HG02642 (cell line): ENCODE data around the gene SPTLC2.
"Not testable (repeated sequence)": the region's sequence is repeated elsewhere in the genome, so short reads cannot be mapped to it uniquely, and the experiment has no call there.

Experiments used
- ATAC-seq: cut with Tn5 transposase; IDR thresholded peaks from one replicate; pipeline ENCODE4 v1.9.1; 2021; ENCODE audit warnings: mild to moderate bottlenecking; ENCODE audit not compliant: unreplicated experiment, poor library complexity

SPTLC2 gene

DNA sequence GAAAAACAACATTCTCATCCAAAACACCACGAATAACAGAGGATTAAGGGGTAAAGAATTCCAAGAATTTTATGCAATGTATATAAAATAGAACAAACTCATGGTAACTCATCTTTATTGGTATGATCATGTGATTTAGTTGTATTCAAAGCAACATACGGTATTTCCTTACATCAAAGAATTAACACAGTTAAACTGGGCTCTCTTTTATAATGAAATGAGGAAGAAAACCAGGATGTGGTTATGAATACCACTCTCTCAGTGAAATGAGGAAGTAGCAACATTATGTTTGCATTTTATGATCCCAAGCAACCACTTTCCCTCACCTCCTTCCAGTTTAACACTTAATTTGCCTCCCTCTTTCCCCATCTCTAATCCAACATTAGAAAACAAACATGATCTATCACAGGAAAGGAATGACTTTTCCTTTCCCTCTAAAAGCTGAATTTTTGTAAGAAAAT is 22.9 kb downstream of the SPTLC2 start:
- peak; percentile 63 for ATAC-seq

DNA sequence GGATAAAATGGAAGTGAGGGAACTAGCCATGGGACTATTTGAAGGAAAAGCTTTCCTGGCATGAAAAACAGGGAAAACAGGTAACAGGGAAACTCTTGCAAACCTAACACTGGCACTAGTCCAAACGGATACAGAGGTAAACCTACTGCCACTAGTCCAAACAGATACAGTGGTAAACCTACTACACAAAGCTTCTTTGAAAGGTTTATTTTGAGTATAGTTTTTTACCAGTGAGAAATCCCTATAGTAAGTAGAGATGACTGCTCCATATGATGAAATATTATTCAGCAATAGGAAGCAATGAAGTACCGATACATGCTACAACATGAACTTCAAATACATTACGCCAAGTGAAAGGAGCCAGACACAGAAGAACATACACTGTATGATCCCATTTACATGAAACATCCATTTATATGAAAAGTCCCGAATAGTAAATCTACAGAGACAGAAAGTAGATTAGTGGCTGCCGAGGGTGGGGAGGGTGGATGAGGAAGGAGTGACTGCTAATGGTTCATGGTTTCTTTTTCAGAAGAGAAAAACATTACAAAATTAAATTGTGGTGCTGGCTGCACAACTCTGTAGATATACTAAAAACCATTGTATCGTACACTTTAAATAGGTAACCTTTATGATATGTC is 25.5 kb downstream of the SPTLC2 start:
- ATAC-seq, result no peak

DNA sequence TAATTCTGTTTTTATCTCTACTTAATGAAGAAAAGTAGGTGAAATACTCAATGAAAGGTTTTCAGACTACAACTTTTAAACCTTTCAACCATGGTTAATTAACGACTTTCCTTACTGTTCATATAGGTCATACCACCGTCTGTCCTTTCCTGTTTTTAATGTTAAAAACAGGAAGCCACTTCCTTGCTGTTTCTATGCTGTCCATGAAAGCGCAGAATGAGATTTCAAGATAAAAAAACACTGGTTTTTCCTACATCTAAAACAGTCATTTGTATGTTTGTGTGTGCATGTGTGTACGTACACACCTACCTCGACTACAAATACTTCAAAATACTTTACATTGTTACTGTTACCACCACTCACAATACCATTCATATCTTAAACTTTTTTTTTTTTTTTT is 27.3 kb downstream of the SPTLC2 start:
- ATAC-seq, result no peak

DNA sequence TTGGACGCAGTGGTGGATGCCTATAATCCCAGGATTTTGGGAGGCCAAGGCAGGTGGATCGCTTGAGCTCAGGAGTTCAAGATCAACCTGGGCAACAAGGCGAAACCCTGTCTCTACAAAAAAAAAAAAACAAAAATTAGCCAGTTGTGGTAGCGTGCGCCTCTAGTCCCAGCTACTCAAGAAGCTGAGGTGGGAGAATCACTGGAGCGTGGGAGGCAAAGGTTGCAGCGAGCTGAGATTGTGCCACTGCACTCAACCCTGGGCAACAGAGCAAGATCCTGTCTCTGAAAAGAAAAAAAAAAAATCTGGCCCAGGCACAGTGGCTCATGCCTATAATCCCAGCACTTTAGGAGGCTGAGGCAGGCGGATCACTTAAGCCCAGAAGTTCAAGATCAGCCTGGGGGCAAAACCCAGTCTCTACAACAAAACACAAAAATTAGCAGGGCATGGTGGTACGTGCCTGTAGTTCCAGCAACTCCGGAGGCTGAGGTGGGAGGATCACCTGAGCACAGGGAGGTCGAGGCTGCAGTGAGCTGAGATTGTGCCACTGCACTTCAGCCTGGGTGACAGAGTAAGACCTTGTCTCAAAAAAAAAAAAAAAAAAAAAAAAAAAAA is 27.9 kb downstream of the SPTLC2 start:
- ATAC-seq, result not testable (repeated sequence)

DNA sequence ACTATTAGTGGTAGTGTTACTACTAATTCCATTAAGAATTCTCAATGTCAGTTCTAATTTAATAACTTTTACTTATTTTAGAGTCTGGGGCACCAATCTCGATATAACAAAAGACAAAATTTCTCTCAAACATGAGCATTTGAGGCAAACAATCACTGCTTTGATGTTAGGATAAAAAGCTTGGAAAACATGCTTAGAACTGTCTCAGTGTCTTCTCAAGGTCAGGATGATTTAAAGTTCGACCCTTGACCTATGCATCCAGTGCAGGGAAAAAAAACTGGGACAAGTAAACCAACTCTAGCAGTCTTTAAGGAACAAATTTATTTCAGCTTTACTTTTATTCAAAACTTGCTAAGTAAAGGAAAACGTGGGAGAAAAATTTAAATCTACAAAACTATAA is 31.1 kb downstream of the SPTLC2 start:
- no peak for ATAC-seq

DNA sequence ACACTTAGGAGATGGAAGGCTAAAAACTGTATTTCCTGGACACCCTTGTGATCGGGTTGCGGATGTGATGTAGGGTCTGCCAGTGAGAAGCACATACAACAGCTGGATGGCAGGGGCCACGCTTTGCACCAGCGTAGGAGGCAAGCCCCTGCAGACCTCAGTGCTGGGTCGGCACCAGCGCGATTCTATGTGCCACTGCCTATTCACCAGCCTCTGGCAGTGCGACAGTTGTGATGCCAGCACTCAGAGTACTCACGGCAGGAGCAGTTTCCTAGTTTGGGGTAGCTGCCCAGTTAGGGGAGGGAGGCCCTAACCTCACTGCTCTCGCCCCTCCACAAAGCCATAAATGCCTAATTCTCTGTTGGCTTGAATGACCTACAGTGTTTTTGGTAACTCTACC is 31.6 kb downstream of the SPTLC2 start:
- no peak for ATAC-seq

DNA sequence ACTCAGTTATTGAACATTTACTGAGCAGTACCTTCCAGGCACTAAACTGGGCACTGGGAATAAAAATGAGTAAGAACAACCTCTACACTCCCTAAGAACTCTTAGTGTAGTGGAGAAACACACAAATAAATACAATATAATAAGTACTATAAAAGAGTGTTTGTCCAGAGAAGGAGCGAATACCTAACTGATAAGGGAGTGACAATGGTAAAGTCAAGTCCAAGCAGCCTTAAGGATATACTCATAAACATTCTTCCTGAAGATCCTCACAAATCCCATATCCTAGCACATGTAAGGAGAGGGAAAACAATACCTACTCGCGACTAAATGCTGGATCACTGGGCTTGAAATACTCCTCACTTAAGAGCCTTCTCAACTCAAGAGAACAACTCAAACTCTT is 32.8 kb downstream of the SPTLC2 start:
- ATAC-seq, result no peak

DNA sequence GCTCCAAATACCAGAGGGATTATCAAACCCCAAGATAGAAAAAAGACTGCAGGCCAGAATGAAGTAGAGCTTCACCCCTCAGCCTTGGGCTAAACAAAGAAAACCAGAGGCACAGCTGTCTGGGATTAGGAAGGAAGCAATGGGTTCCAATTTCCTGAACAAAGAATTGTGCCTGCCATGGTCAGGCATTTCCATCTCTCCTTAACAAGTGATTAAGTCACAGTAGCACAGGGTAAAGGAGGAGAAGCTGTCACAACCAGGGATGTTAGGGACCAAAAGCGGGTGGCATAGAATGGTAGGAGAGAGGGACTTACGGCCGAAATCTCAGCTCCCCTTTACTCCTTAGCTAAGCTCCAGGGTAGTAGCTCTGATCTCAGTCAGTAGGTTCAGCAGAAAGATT is 33.9 kb downstream of the SPTLC2 start:
- ATAC-seq, result no peak

DNA sequence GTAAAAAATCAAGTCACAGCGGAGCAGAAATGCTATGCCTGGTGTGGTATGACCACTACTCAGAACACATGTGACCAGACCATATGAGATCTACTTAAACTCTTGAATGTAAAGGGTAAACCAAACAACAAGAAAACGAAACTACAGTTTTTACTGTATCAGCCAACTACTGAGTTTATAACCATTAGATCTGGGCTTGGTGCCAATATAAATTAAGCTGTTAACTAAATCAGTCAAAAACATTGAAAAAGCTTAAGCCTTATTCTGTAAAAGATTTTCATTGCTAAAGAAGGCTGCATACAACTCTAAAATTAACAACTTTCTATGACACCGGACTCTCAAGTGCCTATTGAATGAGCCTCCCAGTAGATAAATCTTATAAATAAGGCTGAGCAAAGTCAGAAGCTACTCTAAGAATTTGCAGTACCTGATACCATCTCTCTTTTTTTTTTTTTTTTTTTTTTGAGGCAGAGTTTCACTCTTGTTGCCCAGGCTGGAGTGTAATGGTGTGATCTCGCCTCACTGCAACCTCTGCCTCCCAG is 35.4 kb downstream of the SPTLC2 start:
- peak; percentile 95 for ATAC-seq

DNA sequence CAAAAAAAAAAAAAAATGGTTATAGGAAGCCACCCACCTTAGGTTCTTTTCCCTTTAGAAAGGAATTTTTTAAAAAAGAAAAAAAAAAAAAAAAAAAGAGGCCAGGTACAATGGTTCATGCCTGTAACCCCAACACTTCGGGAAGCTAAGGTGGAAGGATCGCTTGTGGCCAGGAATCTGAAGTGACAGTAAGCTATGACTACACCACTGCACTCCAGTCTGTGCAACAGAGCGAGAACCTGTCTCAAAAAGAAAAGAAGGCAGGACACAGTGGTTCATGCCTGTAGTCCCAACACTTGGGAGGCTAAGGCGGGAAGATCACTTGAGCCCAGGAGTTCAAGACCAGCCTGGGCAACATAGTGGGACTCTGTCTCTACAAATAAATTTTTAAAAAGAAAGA is 36.0 kb downstream of the SPTLC2 start:
- peak; percentile 9 for ATAC-seq

DNA sequence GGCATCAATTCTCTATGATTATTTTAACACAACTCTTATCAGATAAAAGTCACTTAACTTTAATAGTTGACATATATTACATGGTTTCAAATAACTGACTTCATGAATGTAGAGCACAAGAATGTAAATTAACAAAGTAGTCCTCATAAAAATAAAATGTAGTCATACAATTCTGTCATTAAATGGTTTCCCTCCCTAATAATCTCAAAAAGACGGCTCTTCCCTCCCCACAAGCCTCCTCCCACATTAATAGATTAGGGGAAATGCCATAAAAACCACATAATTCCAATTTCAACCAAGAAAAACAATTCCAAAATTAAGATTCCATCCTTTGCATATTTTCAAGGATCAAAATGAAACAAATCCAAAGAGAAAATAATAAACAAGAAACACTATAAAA is 36.7 kb downstream of the SPTLC2 start:
- ATAC-seq, result no peak

DNA sequence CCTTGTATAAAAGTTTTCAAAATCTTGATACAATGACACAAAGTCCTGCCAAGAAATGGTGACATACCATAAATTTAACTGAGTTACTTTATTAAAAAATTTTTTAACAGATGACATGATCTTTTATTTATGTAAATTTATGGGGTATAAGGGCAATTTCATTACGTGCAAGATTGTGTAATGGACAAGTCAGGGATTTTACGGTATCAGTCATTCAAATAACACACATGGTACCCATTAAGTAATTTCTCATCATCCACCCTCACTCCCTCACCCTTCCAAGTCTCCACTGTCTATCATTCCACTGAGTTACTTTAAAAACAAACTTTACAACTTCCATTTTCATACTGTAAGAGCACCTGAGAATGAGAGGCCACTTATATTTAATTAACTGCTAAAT is 37.4 kb downstream of the SPTLC2 start:
- no peak for ATAC-seq

DNA sequence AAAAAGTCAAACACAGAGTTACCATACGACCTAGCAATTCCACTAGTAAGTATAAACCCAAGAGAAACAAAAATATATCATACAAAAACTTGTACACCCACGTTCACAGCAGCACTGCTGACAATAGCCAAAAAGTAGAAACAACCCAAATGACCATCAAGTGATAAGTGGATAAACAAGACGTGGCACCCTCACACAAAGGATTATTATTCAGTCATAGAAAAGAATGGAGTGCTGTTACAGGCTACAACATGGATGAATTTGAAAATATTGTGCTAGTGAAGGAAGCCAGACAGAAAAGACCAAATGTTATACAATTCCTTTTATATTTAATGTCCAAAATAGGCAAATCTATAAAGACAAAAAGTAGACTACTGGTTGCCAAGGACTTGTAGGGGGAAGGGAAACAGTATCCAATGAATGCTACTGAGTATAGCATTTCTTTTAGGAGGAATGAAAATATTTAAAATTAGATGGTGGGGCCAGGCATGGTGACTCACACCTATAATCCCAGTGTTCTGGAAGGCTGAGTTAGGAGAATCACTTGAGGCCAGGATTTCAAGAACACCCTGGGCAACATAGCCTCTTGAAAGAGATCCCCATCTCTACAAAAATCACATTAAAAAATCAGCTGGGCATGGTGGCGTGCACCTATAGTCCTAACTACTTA is 41.9 kb downstream of the SPTLC2 start:
- ATAC-seq, result no peak

DNA sequence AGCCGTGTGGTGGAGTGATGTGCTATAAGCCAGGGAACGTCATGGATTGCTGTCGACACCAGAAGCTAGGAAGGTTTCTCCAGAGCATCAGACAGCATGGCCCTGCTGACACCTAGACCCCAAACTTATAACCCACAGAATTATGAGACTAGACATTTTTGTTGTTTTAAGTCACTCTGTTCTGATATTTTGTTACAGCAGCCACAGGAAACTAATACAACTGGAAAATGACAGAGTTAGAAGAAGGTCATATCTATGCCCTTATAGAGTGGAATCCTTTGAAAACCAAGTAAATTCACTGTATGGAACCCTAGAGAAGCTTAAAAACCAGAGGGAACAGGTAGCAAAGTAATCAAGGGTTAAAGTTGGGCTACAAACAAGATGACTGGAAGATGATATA is 42.5 kb downstream of the SPTLC2 start:
- no peak for ATAC-seq

DNA sequence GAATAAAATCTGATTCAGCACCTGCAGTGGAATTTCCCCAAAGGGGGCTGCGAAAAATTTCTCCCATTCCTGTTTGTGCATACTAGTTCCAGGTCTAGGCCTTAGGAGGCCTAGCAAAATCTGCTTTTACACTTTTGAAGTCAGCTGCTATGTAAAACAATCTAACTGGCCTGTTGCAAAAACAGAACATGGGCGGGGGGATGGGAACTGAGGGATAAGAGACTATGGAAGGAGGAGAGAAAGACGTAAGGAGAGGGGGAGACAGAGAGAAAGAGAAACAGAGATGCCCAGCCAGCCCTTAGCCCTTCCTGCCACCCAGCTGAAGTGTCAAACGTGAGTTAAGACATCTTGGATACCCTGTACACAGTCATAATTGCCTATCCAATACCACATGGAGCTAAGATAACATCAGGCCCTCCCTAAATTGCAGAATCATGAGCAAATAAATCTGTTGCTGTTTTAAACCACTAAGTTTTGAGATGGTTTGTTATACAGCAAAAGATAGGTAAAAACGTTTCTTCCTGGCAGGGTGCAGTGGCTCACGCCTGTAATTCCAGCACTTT is 45.6 kb downstream of the SPTLC2 start:
- ATAC-seq, result no peak

DNA sequence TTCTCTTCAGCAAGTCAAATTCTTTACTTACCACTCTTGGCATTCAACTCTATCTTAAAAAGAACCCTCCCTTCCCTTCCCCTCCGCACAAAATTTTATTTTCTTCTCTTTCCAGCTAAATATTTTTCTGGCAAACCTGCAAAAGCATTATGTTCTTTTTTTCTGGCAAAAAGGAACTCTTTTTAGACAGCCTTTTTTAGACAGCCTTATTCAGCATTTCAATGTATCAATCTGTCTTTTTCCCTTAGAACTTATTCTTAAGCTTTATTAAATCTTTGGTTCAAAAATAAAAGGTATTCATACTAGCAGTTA is 50.5 kb downstream of the SPTLC2 start:
- ATAC-seq, result no peak

DNA sequence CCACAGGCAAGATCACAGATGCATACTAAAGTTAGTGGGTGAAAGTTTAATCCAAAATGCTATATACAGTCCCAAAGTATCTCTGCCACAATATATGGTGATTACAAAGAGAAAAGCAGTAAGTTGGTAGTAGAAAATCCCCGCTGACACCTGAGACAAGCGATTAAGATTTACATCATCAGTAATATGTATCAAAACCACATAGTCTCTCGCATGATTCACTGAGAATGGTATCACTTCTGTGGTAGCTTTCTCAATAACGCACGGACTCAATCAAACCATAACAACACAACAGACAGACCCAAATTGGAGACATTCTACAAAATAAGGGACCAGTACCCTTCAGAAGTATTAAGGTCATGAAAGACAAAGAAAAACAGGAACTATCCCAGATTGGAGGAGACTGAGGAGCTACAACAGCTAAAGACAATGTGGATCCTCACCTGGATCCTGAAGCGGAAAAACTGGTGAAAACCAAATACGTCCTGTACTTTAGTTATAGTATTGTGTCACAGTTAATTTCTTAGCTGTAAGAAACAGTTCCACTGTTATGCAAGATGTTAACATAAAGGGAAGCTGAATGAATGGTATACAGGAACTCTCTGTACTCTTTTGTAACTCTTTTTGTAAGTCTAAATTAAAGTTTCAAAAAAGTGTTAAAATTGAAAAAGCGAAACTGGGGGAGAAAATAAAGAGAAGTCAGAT is 51.0 kb downstream of the SPTLC2 start:
- ATAC-seq, result no peak

DNA sequence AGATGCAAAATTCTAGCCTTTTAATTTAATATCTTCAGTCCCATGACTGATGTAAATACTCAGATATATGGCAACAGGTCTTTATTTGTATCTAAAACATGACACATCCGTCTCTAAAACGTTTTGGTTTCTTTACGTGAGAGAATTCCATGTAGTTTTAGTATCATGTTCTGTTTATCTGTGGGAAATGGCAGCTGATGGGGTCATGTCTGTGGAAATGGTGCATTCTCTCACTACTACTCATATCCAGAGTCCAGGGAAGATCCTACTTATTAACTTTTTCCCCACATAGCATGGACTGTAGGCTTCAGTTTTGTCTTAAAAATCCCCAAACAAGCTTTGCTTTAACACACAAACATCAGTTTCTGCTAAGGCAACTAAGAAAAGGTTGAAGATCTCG is 53.8 kb downstream of the SPTLC2 start:
- ATAC-seq, result no peak

DNA sequence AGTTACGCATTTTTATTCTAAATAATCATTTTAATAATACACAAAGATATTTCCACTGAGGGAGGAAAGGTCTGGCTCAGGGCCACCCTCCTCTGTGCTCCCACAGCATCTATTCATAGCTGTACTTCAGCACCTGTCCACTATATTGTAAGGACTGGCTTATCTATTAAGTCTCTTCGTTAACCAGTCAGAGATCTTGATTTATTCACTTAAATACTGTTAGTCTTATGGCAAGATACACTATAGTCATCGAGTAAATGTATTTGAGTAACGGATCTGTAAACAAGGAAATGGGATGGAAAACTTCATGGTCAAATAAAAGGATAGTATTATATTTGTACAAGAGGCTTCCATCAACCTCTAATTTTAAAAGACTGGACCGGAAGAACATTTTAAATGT is 54.6 kb downstream of the SPTLC2 start:
- no peak for ATAC-seq

DNA sequence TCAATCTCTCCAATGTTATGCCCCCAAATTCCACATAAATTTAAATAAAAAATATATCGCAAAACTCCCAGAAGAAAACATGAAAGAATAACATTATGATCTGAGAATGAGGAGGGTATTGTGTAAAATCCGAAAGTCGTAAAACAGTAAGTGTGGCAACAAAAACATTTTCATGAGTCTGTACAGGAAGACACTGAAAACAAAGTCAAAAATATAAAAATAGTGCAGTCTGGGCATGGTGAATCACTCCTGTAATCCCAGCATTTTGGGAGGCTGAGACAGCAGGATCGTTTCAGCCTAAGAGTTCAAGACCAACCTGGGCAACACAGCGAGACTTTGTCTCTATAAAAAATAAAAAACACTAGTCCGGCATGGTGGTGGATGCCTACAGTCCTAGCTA is 57.1 kb downstream of the SPTLC2 start:
- ATAC-seq, result no peak

DNA sequence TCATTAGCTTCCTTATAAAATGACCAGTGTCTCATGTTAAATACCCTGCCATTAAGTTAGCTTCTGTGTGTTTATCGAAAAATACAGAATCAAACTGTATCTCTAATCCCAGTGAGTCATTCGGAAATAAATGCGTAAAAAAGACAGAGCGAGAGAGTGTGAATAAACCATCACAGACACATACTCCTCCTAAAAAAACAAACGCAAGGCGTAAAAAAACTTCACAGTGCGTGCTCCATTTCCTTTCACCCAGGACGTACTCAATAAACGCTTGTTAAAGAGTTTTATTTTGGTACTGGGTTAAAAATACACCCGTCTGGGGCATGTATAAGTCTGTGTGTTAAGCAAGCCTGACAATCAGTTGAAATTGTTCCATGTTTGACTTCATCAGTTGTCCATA is 59.0 kb downstream of the SPTLC2 start:
- ATAC-seq, result no peak
